ENCODE results near the gene SDK1.

Gene SDK1

DNA sequence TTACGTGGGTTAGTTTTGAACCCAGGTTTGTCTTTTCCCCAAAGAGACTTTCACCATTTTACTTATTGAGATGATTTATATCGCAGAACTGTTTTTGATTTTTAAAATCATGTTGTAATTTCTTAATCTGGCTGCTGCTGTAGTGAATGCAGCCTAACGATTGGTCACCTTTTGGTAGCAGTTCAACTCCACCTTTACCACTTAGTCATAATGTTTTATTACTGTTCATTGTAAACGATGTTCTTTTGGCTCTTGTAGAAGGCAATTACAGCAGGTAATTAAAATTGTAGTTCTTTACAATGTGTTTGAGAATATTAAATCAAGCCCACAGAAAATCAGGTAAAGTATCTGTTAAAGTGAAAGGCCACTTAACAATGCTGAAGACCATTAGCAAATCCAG is 531.1 kb downstream of the SDK1 start:
- no peak for DNase-seq

DNA sequence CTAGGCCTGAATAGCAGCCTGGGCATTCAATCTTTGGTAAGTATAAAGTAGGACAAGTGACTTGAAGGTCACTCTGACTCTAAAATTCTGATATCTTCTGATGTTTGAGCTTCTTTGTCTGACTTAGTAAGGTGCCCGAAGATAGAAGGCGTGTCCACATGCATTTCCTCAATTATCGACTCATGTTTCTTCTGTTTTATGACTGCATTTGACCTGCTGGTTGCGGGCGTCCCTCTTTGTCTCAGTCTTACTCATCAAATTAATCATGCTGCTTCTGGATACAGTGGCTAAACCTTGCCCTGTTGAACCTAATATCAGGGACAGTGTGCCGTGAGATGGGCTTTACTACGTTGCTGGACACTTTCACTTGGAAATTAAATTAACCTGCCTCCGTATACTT is 534.1 kb downstream of the SDK1 start:
- no peak for DNase-seq

DNA sequence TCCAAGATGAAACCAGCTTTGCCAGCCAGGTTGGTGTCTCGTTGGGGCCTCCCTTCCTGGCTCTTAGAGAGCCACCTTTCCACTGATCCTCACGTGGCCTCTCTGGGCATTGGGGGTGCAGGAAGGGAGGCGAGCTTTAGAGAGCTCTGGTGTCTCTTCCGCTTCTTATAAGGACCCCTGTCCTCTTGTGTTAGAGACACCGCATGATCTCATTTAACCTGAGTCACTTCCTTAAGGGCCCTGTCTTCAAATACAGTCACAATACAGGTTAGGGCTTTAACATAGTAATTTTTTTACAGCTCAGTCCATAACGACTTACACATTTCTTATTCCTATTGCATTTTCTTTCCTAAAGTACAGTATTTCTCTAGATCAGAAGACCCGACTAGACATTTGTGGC is 535.8 kb downstream of the SDK1 start:
- no peak for DNase-seq

DNA sequence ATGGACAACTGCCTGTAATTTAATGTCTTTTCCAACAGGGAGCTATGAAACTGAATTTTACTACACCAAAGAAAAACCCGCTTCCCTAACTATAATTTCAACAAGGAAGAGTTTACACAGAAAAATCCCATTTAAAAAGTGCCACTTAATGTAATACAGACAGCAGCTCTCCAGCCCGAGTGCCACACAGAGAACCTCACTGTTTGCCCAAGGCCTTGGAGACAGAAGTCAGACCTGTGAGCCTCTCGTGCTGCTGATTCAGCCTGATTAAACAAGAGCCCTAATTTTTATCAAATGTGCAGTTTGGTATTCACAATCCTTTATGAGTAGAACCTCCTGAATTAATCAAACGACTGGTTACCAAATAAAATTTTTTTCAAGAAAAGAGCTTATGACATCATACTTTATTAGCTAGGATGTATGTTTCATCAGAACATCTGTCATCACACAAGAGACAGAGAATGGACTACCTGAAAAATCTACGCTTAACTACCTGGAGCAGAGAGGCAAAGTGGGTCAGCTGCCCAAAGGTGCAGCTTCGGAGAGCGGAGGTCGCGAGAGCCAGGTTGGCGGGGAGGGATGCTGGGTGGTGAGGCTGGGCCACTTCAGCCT is 543.6 kb downstream of the SDK1 start:
- no peak for DNase-seq

DNA sequence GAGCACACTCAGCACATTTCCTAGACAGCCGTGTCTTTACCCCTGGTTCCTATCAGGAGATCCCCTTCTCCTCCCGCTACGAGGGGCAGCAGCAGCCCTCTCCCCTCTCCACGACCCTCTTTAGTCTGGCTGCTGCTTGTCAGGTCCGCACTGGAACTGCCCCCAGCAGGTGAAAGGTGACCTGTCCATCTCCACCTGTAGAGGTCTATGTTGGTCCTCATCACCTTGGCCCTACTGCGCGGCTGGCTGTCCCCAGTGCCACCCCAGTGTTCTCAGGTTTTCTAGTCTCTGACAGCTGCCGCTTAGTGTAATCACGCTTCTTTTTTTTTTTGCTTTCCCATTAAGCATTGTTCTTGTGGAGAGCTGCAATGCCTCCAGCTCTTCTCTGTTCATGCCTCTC is 545.7 kb downstream of the SDK1 start:
- no peak for DNase-seq

DNA sequence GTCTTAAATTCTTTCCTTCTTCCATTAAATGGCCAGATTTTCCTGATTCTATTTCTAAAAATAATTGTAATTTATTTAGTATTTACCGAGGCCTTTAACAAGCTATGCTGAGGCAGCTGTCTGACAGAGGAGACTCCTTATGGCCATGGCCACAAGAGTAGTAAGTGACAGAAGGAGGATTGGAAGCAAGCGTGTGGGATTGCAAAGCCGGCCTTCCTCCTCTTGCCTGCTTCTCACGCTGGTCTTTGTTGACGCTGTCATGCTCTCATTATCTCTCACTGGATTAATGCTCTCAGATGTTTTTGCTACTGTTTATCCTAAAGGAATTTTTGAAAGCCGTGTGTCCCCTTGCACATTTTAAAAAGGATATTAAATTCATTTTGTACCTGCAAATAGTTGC is 546.3 kb downstream of the SDK1 start:
- no peak for DNase-seq

DNA sequence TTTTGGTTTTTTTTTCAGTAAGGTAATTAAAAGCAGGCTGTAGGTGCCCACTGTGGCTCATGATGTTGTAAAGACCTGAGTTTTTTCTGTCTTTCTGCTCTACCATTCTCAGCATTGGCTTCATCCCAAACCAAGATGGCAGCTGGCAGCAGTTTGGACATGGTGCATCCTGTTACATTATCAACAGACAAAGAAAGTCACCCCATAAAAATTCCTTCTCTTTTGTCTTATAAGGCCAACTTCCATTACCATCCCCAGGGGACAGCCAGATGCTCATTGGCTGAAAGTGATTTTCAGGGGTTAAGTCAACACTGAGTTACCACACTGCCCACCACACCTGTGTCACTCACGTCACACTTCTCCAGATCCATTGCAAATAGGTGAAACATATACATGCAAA is 558.4 kb downstream of the SDK1 start:
- DNase-seq = no peak

DNA sequence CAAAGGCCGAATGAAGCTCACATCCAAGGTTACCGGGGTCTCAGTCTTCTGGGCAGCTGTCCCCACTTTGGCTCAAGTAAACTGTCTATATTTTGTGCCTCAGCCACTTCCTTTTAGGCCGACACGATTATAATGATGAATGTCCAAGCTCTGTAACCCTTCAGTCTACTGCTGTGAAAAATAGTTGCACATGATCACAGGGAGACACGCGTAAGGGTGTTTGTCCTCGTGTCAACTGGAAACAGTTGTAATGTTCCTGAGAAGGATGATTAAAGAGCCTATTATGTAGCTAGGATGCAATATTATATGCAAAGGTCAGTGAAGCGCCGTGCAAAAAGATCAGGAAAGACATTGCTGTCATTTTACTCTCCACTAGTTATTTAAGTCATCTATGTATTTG is 559.9 kb downstream of the SDK1 start:
- DNase-seq = no peak

DNA sequence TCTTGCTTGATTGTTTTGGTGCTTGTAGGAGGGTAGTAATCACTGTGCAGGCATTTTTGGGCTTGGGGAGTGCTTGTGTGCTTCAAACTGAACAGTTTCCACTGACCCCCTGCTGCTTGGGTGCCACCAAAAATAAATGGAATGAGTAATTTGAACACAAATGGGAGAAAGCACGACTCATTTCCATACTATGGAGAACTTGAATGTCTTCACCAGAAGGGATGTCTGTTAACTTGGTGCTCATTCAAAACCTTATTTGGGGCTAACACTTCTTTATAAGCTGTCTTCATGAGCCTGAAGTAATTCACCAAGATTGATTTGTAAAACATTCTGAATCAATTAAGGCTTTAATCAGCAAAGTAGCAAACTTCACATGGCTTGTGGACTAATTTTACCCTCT is 560.3 kb downstream of the SDK1 start:
- peak; percentile 15 for DNase-seq

DNA sequence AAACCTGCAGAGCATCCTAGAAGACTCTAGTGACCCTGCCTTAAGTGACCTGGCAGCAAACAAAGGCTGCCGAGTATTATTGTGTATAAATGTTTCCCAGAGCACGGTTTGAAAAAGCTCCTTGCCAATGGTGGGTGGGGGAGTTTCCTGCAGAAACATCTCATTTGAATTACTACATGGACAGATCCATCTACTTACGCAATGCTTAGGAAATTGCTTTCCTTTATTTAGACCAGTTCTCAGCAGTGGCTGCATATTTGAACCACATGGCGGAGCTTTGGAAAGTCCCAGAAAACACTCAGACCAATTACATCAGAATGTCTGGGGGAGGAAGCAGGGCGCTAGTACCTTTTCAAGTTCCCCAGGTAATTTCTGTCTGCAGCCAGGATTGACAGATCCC is 560.9 kb downstream of the SDK1 start:
- DNase-seq = peak; percentile 73

DNA sequence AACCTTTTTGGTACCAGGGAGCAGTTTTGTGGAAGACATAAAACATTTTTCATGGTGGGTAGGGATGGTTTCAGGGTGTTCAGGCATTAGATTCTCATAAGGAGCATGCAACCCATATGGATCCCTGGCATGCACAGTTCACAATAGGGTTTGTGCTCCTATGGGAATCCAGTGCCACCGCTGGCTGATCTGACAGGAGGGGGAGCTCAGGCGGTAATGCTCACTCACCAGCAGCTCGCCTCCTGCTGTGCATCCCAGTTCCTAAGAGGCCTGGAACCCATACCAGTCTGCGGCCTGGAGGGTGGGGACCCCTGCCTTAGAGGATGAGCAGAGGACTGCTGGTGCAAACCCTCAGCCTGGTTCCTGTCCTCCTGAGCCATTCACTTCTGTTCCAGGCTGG is 561.7 kb downstream of the SDK1 start:
- DNase-seq = peak; percentile 20

DNA sequence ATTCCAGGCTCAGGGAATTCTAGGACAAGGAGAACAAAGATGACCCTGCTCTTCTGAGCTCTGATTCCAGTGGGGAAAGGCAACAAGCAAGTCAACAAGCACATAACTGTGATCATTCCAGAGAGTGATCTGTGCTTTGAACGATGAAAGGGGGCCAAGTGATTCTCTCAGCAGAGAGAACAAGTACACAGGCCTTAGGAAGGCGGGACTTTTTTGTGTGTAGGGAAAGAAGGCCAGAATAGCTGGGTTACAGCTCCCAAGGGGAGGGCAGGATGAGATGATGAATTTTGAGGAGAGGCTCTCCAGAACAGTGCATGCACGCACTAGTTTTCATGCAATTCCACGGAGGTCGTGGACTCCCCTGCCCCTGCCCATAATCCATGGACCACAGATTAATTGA is 565.2 kb downstream of the SDK1 start:
- DNase-seq = no peak

DNA sequence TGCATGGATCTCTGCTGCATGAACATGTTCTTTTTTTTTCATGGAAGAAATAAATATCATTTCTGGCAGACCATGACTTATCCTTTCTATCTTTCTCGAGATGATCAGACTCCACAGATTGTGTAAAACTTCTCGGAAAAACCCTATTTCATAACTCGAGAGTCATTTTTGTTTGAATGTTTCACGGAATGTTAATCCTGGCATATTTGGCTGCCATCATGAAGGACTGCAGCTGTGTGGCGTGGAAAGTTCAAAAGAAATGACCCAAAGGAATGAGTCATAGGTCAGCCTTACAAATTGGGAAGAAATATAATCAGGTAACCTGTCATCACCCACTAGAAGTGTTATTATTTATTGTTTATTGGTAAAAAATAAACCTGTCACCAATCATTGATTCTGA is 566.8 kb downstream of the SDK1 start:
- DNase-seq = no peak

DNA sequence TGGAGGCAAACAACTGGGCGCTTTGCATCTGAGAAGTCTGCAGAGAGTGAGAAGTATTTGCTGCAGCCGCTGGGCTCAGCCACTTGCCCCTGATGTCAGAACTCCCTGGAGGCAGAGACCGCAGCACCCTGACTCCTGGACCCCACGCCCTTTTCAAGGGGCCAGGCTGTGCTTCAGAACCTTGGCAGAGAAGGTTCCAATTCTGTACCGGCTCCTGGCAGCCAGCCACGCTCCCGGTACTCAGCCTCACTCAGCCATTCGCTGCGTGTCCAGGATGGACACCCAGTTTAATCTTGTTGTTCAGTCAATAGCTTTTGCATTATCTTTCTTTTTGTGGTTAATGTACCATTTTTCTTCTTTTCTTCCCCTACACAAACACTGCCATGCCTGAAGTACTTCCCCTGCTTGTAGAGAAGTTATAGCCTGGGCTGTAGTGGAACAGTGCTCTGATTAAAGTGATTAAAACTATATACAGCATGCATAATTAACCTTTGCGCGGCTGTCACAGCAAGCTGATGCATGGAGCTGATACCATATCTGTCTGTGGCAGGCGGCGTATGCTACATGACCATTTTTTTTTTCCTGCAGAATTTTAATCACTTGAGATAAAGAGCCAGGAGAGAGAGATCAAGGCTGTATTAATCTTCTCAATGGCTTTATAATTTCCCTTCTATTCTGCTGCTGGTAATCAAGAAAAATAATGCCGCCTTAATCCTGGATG is 578.5 kb downstream of the SDK1 start:
- DNase-seq = no peak

DNA sequence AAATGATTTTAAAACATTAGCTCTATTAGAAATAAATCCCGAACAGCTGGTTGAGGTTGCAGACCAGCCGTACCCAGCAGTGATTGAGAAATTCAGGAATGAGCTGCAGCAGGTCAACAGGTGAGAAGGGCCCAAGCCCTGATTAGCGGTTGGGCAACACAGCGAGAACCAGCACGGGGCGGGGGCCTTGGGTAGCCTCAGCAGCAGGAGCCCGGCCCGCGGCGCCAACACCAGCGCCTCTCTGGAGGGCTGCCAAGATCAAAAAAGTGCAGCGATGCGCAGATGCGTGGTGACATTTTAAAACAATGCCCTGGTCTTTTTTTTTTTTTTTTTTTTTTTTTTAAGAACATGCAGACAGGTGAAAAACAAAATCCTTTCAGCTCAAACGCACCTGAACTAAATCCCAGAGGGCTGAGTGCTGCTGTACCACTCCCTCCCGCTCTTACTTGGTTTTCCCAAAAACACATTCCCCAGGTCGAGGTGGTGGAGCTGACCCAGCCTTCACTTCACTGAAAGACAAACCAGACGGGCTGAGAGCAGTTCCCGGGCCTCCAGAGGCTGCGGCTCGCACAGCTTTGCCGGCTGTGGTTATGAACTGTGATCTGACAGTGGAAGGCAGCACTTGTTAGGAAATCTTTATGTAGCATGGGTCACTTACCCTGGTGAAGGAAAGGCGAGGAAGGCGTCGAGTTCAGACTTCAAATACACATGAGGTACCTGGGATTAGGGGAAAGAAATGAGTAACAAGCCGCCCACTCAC is 579.4 kb downstream of the SDK1 start:
- DNase-seq = no peak

DNA sequence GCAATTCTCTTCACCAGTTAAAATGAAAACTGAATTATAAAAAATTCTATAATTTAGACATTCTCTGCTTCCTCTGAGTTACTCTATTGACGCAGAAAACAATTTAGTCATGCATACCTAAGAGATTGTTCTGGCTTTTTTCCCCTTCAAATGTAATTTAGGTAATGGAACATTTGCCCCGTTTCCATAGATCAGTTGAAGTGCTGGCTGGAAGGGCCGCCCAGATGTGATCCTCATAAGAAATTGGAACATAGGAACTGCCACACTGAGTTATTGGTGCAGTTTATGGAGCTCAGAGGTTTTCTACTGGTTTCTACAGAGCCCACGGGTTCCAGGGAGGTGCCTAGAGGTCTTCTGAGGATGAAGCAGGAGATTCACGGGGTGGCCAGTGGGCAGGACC is 581.7 kb downstream of the SDK1 start:
- DNase-seq = no peak

DNA sequence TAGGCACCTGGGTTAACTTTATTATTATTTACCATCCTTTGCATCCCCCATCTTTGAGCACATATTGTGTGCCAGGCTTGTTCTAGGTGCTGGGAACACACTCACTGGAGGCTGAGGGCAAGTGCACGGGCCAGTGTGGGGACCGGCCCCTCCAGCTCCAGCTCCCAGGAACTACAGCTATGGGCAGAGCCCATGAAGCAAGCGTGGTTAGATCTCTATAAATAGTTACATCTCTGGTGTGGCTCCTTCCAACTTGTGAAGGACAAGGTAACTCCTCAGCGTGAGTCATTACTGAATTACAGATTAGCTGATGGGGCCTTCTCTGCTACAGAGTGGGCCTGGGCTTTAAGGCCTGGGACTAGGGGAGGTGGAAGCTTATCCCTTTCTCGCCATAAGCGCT is 583.5 kb downstream of the SDK1 start:
- no peak for DNase-seq

DNA sequence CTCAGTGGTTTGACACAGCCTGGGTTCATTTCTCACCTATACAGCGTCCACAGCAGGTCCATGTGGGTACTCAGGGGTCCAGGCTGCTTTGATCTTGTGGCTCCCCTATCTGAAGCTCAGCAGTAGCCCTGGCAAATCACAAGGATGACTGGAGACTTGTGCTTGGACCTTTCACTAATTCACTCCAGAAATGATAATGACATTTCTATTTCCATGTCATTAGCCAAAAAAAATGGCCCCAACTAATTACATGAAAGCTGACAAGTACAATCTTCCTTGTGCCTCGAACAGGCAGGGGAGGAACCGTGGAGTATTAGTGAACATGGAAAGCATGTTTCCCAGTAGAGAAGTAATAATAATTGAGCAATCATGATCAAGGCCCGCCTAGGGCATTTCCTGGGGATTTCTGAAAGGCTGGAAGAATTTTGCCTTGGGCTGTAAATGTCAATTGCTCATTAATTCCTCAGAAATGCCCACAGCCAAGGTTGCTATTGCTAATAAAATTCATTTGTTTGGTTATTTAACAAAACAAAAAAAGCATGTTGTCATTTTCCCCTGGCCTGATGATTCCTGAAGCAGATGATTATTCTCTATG is 586.1 kb downstream of the SDK1 start:
- no peak for DNase-seq

DNA sequence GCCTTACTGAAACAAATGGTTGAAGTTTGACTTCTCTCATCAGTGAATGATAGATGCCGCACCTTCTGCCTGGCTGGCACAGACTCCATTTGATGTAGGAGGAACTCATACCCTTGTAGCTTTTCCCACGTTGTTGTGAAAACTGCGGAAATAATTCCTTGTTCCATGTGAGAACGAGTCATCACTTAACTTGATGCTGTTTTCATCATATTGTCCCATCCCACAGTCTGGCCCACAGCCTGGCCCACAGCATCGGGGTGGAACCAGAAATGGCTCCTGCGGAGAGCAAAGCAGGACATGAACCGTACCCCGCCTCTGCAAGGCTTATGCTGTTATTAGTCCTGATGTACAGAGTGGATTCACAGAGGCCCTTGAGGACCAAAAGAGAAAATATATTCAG is 587.0 kb downstream of the SDK1 start:
- no peak for DNase-seq

DNA sequence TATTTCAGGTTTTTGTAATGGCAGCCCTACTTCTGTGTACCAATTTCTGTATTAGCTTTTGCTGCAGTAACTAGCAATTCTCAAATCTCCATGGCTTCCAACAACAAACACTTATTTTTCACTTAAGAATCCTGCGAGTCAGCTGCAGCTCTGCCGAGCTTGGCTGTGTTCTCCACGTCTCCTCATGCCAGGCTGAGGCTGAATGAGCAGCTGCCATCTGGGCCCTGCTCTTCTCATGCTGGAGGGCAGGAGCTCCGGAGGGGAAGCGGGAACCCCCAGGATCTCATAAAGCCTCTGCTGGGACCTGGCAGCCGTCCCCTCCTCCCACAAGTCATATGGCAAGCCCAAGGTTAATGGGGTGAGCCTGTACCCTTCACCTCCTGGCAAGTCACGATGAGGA is 591.1 kb downstream of the SDK1 start:
- no peak for DNase-seq

DNA sequence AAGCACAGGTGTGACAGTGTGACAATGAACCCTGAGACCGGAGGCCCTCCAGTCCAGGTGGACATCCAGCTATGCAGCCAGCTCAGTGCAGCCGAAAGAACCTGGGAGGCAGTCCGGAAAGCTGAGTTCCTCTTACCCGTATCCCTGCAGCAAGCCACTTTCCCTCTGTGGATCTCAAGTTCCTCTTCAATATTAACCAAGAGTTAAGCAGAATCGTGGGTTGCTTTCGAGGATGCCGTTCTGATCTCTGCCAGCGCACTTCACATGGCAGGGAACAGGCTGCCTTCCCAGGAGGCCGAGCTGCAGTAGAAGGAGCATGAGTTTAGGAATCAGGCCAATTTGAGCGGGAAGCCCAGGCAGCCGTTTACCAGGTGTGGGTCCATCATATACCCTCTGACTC is 591.6 kb downstream of the SDK1 start:
- DNase-seq = no peak

DNA sequence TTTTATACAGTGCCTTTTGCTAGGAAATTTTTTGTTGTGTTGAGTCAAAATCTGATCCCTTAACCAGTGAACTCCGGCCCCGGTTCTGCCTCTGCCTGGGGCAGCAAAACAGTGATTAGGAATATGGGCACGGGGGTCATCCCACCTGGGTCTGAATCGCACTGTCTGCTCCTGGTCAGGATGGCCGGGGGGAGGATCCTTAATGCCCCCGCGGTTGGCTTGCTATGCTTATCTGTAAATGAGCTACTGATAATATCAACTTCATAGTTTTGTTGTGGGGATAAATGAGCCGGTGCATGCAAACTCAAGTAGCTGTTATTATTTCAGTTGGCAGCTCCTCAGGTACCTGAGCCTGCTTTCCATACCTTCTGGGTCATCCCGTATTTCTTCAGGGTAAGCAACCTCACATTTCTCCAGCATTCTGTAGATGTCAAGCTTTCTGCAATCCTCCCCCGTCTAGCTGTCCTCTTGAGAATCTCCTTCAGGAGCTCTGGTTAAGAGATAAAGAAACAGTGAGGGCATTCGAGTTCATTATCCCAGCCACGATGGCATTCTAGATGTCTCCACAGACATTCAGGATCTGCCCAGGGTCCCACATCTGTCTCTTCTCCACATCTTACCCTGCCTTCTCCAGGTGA is 592.2 kb downstream of the SDK1 start:
- no peak for DNase-seq

DNA sequence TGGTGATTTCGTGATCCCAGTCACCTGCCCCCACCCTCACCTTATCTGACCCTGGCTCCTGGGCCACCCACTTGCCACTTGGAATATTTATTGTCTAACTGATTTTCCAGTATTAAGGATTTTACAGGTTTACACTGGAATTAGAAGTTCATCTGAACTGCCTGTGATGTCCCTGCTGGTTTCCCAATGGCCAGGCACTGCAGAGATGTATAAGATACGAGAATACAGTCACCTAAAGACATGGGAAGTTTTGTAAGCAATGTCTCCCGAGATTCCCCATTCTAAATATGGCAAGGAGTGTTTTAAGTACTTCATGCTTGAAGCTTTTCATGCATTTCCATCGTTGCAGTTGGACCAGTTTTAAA is 592.7 kb downstream of the SDK1 start:
- no peak for DNase-seq
